Gastroesophageal sphincter (tissue), 3 donors: ENCODE data around the gene ITGAL.

Experiments used
- CTCF ChIP-seq, 4 experiments: fragments of 200-600 bp in 2 of 4; fragments of 450-650 bp in 2 of 4; sonication (generic) in 1 of 4; IDR thresholded peaks; one replicate each; pipeline ENCODE4 v1.5.1; 2017 to 2019; ENCODE audit warnings: antibody characterized with exemption in 4 of 4, mild to moderate bottlenecking in 2 of 4, moderate library complexity in 2 of 4
- POLR2A ChIP-seq, 2 donors: fragments of 450-650 bp; IDR thresholded peaks; one replicate each; pipeline ENCODE4 v1.6.1; 2017; ENCODE audit warnings: antibody characterized with exemption in 2 of 2, mild to moderate bottlenecking in 2 of 2, moderate library complexity in 1 of 2

- TF ChIP-seq POLR2A (IDR thresholded peaks at IDR 0.05) (no peak), CTCF (IDR thresholded peaks at IDR 0.05) (no peak)
Observed at GRCh38 chr16:30565526-30565925, 93.0 kb downstream of the ITGAL start.
